GM18867 (cell line): ENCODE results near the gene ABCF2.

Source experiments
- ATAC-seq: cut with Tn5 transposase; IDR thresholded peaks from one replicate; pipeline ENCODE4 v1.9.1; 2021; ENCODE audit warnings: mild to moderate bottlenecking, moderate library complexity; ENCODE audit not compliant: unreplicated experiment

The ABCF2 gene

GRCh38 chr7:151175047-151175792 is 51.8 kb downstream of the ABCF2 start:
- ATAC-seq = no peak

- no peak for ATAC-seq
These were observed 52.6 kb downstream of the ABCF2 start for GRCh38 chr7:151174246-151175046.

GRCh38 chr7:151173386-151174245 is 53.4 kb downstream of the ABCF2 start:
- no peak for ATAC-seq

GRCh38 chr7:151172273-151173141 is 54.5 kb downstream of the ABCF2 start:
- peak; percentile 68 for ATAC-seq

GRCh38 chr7:151168787-151169162 is 58.2 kb downstream of the ABCF2 start:
- ATAC-seq = no peak

GRCh38 chr7:151168003-151168786 is 58.8 kb downstream of the ABCF2 start:
- no peak for ATAC-seq

GRCh38 chr7:151167197-151167961 is 59.6 kb downstream of the ABCF2 start, which contains the start of gene GBX1:
GBX1 (minus strand) TSS chr7:151167694; CDS start chr7:151167548, 146 bp downstream.
- ATAC-seq = no peak

- no peak for ATAC-seq
These were observed 60.3 kb downstream of the ABCF2 start for GRCh38 chr7:151166629-151167196.
